HG02610 (cell line): ENCODE measurements around the gene CACNA1C.

Experiments used
- ATAC-seq: cut with Tn5 transposase; IDR thresholded peaks from one replicate; pipeline ENCODE4 v1.9.1; 2021; ENCODE audit warnings: mild to moderate bottlenecking, moderate library complexity; ENCODE audit not compliant: unreplicated experiment

CACNA1C gene

DNA sequence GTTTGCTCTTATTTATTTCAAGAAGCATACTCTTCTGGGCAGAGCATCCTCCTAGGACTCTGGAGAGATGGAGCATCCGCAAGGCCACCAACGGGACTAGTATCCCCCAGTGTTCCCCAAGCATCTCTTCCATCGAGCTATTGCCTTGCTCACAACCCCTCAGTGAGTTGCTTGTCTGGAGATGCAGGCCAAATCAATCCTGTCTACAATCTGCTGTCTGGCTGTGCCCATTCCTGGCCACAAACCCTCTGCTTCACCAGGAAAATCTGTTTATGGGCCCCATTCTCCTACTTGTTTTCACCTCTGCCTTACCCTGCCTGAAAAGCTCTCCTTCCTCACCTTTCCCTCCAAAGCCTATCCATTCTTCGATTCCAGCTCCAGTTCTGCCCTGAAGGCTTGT lies 219.2 kb downstream of the CACNA1C start:
- no peak for ATAC-seq

DNA sequence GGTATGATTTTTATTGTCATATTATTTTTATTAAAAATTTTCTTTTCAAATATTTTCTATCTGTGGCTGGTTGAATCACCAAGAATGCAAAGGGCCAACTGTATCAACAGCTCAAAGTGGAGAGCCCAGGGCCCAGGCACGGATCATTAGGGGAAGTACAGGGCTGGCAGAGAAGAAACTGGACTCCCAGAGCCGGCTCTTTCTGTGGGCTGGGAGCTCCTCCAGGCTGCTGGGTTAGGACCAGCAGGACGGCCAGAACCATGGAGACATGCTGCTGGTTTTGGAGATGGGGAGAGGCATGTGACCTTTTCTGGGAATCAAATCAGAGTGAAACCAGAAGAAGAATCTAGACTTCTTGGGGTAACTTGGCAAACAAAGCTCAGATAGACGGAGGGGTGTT lies 220.5 kb downstream of the CACNA1C start:
- ATAC-seq, result no peak

DNA sequence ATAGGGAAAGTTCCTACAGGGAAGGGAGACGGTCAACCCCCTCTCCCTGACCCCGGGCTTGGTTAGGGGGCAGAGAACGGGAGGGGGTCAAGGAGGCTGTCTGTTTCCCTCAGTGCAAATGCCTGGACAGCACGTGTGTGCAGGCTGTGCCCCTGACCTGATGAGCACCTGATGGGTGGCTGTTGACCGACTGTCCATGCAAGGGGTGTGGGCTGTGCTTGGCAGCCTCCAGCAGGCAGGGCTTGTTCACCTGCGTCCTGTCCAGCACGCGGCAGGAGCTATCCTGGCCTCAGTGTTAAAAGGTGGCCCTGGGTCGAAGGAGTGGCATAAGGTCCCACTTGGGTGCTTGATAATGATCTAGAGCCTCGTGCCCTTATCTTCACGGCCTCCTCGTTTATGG lies 221.0 kb downstream of the CACNA1C start:
- ATAC-seq, result no peak

DNA sequence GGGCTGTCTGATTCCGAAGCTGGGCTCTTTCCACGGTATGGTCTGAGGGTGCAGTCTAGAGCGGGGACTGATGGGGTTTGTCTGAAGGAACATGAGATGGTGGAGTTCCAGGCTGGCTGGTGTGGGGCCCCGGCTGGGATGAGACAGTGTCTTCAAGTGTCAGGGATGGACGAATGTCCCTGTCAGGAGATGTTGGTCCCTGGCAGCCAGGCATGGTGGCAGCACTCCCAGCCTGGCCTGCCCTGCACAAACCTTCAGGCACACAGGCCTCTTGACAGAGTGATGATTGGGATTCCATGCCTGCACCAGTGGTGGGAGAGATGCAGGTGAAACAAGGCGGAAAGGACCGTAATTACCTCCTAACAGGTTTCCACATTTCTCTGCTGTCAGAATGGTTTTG lies 221.9 kb downstream of the CACNA1C start:
- ATAC-seq, result no peak

DNA sequence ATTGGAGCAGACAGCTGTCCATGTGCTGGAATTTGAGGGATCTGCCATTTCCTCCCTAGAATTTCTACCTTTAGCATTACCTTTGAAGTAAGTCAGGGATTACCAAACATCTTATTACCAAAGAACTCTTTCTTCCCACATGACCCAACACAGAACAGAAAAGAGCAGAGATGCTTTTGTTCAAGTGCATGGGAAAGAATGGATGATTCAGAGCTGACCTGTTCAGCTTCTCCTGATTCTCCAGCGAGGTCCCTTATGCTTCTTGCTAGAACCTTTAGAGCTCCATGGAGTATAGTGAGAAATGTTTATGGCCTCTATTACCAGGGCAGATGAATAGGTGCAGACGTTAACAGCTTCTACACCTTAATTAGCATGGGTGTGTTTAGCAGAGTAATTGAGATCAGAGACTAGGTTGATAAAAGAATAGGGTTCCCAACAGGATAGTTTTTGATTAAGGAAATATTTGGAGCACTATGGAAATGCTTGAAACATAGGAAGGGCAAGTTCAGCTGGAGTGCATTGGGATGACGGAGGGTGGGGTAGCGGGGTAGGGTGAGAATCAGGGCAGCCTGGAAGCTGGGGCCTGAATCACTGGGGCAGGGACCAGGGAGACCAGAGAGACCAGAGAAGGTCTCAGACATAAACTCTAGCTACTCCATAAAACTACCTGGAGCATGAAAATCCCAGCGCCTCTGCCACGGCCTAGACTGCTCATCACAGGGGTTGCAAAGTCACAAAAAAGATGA lies 223.7 kb downstream of the CACNA1C start:
- no peak for ATAC-seq

DNA sequence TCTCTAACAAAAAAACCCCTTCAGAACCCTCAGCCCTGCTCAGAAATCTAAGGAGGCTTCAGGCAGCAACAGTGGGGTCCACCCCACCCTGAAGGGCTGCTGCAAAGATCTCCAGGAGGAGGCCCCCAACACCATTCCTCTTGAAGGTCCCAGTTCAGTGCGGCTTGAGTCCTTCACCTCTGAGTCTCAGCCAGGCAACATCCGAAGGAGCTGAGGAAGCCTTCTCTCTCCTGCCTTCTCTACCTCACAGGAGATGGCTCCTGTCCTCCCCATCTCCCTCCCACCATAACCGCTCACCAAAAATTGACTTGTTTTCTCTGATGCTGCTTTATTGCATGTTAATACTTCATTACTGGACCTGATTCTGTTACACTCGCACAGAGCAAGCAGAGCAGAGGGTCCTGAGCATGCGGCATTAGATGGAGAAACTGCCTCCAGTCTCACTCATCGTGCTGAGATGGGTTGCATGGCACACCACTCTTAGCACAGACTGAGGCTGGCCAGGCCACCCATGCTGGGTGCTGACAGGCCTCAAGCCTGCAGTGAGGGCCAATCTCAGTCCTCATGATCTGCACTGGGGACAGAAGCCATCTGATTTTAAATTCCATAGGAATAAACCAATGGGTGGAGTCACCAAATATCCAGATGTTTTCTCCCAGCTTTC lies 224.8 kb downstream of the CACNA1C start:
- no peak for ATAC-seq

DNA sequence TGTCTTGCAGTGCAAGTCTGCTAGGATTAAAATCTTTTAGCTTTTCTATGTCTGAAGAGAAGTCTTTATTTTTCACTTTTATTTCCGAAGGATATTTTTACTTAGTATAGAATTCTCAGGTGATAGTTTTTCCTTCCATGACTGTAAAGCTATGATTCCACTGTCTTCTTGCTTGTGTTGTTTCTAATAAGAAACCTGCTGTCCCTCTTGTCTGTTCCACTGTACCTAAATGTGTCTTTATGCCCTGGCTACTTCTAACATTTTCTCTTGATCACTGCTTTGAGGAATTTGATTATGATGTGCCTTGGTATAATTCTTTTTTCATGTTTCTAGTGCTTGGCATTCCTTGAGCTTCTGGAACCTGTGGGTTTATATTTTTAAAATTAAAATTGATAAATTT lies 228.7 kb downstream of the CACNA1C start:
- no peak for ATAC-seq

DNA sequence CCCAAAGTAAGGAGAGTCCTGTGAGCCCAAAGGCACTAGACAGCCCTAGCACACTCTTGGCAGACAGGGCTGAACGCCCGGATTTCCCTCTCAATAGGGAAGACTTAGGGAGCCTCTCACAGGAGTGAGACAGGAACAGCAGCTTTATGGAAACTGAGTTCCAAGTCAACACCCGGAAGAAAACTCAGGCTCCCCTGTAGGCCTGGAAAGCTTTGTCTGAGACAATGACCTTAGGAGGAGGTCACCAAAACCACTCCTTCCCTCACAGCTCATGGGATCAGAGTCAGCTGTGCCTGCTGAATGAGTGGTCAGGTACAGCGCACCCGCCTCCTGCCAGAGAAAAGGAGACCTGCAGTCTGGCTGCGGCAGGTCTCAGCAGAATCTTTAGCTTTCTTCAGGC lies 229.5 kb downstream of the CACNA1C start:
- no peak for ATAC-seq

DNA sequence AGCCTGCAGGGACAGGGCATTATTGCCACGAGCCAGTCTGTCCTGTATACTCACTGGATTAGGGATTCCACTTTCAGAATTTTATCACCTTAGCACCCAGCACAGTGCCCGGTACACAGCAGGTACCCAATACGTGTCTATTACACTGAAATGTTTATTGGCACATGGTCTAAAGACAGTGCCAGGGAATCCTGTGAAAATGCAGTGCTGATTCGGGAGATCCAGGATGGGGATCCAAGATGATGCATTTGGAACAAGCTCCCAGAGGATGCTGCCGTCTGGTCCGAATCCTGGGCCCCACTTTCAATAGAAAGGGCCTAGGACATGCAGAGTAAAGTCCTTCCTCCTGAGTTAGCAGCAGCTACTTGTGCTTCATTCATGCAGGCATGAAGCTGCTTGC lies 230.7 kb downstream of the CACNA1C start:
- ATAC-seq, result no peak

DNA sequence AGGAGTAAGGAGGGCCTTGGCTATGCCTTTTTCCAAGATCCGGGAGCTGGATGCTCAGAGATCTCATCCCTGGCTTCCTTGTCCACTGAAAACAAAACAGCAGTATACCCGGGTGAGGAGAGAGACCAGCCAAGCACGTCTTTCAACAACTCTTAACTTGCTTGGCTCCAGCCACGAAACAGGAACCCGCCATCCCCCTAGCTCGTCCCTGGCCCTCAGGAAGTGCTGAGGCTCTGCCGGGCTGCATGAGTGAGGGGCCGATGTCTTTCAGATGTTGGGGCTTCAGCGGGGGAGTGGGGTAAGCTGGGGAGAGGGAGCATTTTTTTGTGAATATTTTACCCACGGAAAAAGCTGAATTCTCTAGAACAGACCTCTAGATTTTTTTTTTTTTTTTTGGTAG lies 231.1 kb downstream of the CACNA1C start:
- no peak for ATAC-seq

DNA sequence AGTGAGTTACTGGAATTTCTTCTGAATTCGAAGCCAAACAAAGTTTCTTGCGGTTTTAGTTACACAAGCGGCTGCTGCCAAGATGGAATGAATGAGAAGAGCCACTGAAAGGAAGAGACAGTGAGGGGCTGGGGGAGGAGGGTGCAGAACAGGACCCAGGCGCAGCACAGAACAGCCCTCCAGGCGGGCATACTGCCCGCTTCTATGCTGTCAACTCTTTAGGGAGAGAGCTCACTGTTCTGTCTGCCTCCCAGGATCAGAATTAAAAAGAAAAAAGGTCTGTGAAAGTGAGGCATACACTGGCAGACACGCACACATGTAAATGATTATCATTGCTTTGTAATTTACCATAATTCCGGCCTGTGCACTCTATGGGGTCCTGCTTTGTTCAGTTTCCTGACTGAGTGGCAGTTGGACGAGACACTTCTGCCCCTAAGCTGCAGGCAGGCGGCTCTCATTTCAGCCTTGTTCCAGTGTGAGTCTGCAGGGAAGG lies 231.6 kb downstream of the CACNA1C start:
- ATAC-seq, result no peak

DNA sequence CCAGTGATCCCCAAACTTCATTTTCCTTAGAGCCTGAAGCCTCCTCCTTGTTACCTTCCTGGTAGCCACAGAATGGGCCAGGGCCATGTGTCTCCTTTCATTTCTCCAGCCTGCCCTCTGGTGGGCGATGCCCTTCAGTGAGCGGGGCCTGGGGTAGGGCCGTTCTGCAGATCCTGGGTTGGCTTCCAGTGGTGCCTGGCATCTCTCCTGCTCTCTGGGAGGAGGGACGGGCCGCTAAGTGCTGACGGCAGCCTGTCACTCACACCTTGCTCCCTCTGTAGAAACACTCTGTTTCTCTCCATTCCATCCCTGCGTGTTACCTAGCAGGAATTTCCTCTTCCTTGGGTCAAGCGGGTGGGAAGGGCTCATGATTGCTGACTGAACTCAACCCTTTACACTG lies 232.1 kb downstream of the CACNA1C start:
- ATAC-seq, result no peak

DNA sequence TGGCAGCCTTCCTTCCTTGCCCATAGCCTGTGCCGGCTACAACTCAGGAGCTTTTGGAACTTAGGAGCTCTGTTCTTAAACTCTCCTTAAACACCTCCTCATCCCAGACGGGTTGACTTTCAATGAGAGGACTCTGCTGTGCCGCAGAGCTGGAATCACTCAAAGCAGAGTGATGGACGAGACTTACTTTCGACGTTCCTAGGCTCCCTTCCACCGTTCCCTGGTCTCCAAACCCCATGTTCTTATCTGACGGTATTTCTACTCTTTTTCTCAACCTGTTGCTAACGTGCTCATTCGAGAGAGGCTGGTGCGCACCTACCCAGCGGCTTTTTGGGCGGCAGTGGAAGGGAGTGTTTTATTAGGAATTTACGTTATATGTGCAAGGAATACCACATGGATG lies 232.7 kb downstream of the CACNA1C start:
- ATAC-seq, result no peak

DNA sequence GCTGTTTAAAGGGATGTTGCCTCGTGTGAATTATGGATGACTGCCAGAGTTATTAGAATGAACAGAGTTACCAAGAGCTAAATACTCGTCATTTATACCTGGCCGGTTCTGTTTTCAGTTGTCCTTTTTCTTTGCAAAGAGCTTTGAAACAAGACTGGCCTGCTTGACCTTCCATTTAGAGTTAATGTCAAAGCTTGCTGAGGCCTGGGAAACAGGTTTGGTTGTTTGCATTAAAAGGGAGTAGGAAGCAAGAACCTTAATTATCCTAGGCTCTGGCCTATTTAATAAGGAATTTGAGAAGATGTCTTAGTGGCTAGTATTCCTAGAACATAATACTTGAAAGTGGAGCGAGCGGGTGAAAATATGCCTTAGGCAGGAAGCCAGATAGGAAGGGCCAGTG lies 233.3 kb downstream of the CACNA1C start:
- no peak for ATAC-seq

DNA sequence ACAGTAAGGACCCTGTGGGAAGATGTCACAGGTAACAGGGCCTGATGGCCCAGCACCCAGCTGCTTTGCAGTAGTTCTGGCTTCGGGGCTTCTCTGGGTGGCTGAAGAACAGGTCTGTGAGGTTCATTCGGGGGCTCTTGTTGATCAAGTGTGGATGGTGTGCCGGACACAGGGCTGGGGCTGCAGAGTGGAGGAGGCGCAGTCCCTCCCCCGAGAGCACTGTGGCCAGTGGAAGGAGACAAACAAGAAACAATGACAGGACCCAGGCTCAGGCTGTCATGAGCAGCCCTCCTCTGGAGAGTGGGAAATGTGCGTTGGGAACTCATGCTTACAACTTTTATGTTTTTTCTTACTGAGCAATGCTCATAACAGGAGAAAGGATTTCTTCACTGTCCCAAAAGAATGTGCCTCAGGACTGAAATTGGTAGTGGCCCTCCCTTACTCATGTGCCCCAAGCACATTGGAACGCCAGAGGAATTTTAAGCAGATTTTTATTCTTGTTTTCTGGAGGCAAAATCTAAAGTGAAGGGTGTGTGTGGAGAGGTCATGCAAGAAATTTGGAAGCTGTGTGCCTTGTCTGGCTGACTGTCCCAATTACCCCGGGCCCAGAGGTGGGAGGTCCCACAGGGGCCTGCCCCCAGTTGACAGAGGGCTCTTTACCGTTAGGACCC lies 233.8 kb downstream of the CACNA1C start:
- ATAC-seq, result no peak

DNA sequence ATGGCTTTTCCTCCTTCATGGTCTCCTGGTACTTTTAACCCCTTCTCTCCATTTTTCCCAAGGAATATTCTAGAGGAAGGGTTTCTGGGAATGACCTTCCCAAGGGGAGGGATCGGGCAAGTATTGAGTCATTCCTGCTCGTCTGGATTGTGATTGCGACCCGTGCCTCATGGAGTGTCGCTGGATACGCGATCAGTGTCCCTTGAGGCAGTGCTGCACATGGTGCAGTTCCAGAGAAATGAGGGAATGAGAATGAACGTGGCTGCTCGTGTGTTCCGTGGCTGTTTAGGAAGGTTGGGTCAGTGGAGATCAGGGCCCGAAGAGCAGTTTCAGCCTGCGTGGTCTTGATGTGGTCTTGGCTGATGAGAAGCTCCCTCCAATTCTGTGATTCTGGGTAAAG lies 234.4 kb downstream of the CACNA1C start:
- no peak for ATAC-seq

DNA sequence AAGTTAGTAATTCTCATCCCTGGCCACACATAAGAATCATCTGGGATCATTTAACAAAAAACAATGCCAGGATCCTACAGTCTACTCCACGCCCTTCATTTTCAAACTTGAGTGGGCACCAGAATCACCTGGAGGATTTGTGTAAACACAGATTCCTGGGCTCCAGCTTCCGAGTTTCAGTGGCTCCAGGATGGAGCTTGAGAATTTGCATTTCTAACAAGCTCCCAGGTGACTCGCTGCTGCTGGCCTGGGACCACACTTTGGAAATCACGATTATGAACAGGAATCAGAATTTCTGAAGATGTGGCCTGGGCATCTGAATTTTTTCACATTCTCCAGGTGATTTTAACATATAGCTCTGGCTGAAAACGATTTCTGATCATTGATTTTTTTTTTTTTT lies 234.8 kb downstream of the CACNA1C start:
- ATAC-seq, result no peak

DNA sequence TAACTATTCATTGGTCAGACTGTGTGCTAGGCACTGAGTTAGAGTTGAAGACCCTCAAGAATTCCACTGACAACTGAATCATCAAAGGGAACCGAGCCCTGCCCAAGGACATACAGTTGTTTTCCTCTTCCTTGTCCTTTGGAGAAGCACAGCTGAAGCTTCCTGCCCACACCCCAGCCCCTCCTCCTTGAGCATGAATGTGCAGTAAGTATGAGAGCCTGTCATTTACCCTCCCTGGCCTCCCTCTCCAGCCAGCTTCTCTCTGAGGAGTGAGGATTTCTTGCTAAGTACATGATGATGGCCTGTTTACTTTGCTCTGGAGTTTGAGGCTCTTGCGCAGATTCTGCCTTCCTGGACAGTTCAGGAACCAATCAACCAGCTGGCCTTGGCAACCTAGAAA lies 235.2 kb downstream of the CACNA1C start:
- no peak for ATAC-seq

DNA sequence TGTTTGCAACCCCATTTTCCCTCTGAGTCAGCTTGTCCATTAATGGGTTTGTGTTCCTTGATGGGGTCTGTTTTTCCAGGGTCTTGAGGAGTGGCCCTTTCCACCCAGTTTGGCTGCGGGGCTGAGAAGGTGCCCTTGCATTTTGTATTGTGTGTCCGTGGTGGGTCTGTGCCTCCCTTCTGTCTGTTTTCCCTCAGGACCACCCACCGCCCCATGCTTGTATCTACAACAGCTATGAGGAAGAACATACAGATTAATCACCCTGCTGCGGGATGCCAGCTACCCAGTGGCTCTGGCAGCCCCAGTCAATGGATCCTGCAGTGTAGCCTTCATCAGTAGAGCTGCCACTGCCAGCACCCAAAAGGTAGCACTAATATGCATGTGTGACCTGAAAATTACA lies 235.7 kb downstream of the CACNA1C start:
- no peak for ATAC-seq

DNA sequence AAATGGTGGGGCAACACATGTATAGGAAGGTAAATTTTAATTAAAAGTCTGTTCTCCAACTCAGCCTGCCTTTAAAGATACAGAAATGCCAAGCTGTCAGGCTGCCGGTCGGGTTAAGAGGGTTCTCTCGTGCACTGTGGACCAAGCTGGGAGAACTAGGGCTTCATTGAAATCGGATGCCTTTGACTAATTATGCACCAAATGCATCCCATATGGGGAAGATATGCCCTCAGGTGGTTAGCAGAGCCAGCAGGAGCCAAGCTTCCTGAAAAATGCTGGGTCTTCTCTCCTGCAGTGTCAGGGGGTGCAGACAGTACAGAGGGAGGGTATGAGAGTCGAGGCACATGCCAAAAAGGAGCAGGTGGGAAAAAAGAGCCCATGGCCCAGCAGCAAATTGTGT lies 236.1 kb downstream of the CACNA1C start:
- no peak for ATAC-seq

DNA sequence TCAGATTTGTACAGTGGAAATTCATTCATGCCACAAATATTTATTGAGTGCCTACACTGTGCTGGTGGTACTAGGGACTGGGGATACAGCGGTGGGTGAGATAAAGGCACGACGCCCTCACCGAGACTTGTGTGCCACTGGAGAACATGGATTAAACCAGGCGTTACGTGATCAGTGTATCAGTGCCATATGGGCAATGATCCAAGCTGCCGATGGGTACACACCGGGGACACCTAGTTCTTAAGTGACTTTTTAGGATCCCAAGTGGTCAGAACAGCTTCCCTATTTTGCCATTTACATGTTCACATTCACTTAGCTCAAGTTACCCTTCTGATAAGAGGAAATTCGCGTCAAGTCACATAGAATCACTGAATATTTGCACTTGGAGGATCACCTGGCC lies 236.7 kb downstream of the CACNA1C start:
- no peak for ATAC-seq

DNA sequence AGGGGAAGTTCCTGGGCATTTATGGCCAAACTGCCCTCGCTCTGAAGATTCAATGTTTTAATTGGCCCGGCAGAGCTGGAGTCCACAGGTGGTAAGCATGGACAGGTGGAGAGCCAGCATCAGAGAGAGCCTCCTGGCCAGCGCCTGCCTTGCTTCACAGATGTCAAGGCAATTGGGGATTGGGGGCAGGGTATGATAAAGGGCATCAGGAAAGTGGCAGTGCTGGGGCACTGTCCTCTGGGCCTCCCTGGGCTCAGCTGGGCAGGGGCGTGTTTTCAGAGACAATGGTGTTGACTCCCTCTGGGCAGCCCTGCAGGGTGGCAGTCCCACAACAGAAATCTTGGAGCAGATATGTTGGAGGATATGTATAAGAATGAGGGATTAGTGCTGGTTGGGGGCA lies 237.3 kb downstream of the CACNA1C start:
- ATAC-seq, result no peak
